Measurements from ENCODE around the gene SALL1. TPM values are rescaled to one million over a fixed set of nuclear protein-coding genes. Genes with fewer than 3 reads are reported as not detected.

The SALL1 gene
- total RNA-seq, 1 experiment from 2014 or later: not detected

DNA sequence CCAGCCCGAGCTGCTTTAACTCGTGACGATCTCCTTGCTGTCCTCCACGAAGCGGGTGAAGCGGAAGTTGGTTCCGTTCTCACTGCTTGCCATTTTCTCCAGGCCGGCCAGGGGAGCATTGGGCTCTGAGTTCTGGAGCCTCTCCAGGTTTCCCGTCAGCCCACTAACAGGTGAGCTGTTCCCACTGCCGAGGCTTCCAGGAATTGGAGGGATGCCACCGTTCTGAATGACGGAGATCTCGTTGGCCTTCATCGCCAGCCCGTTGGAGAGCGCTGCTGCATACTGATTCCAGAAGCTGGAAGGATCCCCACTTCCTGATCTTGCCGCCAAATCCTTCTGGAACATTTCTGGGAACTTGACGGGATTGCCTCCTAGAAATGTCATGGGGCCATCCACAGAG, 14.0 kb downstream of the SALL1 start:
- no peak for DNase-seq (ENCODE audit: unreplicated experiment)
- ChIA-PET CTCF (interaction anchor here (1.0 kb wide), 1 partner anchor 681 kb away, joined by 3 read pairs; no protein-coding TSS in a partner anchor), POLR2A (no interaction called here)
- Mint-ChIP-seq H3K27me3 (ENCODE audit: insufficient read depth, unreplicated experiment) (no peaks in the 10 kb centered on the region), H3K9me3 (ENCODE audit: unreplicated experiment) (no peaks in the 10 kb centered on the region), H3K4me3 (ENCODE audit: unreplicated experiment) (no peak overlapping the region), H3K4me1 (ENCODE audit: insufficient read depth, unreplicated experiment) (no peaks in the 10 kb centered on the region), H3K36me3 (ENCODE audit: insufficient read depth, unreplicated experiment) (no peaks in the 10 kb centered on the region), H3K27ac (ENCODE audit: low read depth, unreplicated experiment) (no peak overlapping the region)
- no TSS peak for BruUV-seq (replicated peaks)
- intact Hi-C loops (cut with micrococcal nuclease): no loop called here
- TF ChIP-seq, protein P1, sequence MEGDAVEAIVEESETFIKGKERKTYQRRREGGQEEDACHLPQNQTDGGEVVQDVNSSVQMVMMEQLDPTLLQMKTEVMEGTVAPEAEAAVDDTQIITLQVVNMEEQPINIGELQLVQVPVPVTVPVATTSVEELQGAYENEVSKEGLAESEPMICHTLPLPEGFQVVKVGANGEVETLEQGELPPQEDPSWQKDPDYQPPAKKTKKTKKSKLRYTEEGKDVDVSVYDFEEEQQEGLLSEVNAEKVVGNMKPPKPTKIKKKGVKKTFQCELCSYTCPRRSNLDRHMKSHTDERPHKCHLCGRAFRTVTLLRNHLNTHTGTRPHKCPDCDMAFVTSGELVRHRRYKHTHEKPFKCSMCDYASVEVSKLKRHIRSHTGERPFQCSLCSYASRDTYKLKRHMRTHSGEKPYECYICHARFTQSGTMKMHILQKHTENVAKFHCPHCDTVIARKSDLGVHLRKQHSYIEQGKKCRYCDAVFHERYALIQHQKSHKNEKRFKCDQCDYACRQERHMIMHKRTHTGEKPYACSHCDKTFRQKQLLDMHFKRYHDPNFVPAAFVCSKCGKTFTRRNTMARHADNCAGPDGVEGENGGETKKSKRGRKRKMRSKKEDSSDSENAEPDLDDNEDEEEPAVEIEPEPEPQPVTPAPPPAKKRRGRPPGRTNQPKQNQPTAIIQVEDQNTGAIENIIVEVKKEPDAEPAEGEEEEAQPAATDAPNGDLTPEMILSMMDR (IDR thresholded peaks at IDR 0.05; ENCODE audit: unreplicated experiment): no peak

DNA sequence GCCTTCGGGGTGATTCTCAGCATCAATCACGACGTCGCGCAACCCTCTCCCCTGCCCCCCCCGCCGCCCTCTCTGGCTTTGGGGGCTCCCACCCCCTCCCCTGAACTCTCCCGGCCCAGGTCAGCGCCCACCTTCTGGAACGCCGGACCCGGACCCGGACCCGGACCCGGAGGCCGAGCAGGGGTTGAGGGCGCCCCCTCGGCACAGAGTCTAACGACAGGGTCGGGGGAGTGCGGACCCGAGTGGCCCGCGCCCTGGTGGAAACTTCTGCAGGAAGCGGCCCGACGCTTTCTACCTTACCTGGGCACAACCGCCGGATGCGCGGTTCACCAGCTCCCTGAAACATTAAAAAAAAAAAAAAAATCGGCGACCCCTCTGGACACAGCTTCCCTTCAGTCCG, 16.2 kb downstream of the SALL1 start:
- no peaks in the 10 kb centered on the region for H3K27me3 Mint-ChIP-seq (ENCODE audit: insufficient read depth, unreplicated experiment)
- no peaks in the 10 kb centered on the region for H3K36me3 Mint-ChIP-seq (ENCODE audit: insufficient read depth, unreplicated experiment)
- BruUV-seq (replicated peaks): no TSS peak
- H3K9me3 Mint-ChIP-seq (ENCODE audit: unreplicated experiment): no peaks in the 10 kb centered on the region
- H3K4me3 Mint-ChIP-seq (ENCODE audit: unreplicated experiment): no peak overlapping the region
- DNase-seq (ENCODE audit: unreplicated experiment): no peak
- intact Hi-C loops (cut with micrococcal nuclease): no loop called here
- POLR2A ChIA-PET: no interaction called here
- H3K27ac Mint-ChIP-seq (ENCODE audit: low read depth, unreplicated experiment): no peak overlapping the region
- TF ChIP-seq, protein P1 (IDR thresholded peaks at IDR 0.05; ENCODE audit: unreplicated experiment): no peak
- no peaks in the 10 kb centered on the region for H3K4me1 Mint-ChIP-seq (ENCODE audit: insufficient read depth, unreplicated experiment)
- CTCF ChIA-PET: no interaction called here

DNA sequence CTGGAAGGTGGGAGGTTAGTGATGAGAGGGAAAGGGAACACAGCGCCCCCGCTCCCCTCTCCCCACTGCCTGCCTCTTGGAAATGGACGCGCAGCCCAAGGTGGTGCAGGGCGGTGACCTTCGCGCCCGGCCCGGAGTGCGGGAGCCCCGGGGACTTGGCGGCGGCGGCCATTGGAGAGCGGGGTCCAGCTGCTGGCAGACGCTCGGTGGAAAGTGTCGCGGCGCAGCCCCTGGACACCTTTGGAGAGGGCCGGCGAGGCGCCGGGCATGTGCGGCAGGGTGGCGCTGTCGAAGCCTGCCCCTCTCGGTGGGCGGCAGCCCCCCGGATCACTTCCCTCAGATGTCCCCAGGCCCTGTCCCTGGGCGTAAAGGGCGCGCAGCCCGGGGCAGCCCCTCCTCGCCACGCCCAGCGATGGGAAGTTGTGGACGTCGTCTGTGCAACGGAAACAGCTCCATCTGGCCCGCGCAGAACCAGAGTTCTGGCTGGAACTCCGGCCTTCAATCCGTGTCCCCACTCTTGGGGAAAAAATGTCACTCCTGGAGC, 16.7 kb downstream of the SALL1 start:
- Mint-ChIP-seq H3K27ac (ENCODE audit: low read depth, unreplicated experiment) (no peak overlapping the region), H3K36me3 (ENCODE audit: insufficient read depth, unreplicated experiment) (no peaks in the 10 kb centered on the region), H3K4me1 (ENCODE audit: insufficient read depth, unreplicated experiment) (no peaks in the 10 kb centered on the region), H3K4me3 (ENCODE audit: unreplicated experiment) (no peak overlapping the region), H3K9me3 (ENCODE audit: unreplicated experiment) (no peaks in the 10 kb centered on the region), H3K27me3 (ENCODE audit: insufficient read depth, unreplicated experiment) (no peaks in the 10 kb centered on the region)
- POLR2A ChIA-PET: no interaction called here
- intact Hi-C loops (cut with micrococcal nuclease): no loop called here
- CTCF ChIA-PET: no interaction called here
- TF ChIP-seq, protein P1 (IDR thresholded peaks at IDR 0.05; ENCODE audit: unreplicated experiment): no peak
- DNase-seq (ENCODE audit: unreplicated experiment): no peak
- no TSS peak for BruUV-seq (replicated peaks)

DNA sequence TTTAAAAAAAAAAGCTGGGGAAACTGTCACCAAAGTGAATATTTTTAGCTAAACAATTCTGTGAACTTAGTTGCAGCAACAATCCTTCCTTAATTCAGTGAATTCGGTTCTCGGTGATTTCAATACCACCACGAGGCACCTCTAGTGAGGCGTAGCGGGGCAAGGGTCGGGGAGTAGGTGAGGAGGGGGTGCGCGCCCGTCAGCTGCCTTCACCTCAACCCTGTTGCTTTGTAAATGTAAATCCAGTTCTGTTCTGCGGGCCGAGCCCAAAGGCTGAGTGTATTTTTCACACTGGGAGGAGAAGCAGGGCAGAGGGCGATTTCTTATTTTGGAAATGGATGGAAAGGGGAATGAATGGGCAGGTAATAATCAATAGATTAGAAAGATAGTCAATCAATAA, 17.4 kb downstream of the SALL1 start:
- no peaks in the 10 kb centered on the region for H3K4me1 Mint-ChIP-seq (ENCODE audit: insufficient read depth, unreplicated experiment)
- no TSS peak for BruUV-seq (replicated peaks)
- CTCF ChIA-PET: interaction anchor here (1.0 kb wide), 1 partner anchor 312 kb away, joined by 4 read pairs; no protein-coding TSS in a partner anchor
- H3K4me3 Mint-ChIP-seq (ENCODE audit: unreplicated experiment): peak overlapping the region; percentile 35
- no peaks in the 10 kb centered on the region for H3K27me3 Mint-ChIP-seq (ENCODE audit: insufficient read depth, unreplicated experiment)
- intact Hi-C loops (cut with micrococcal nuclease): no loop called here
- no peaks in the 10 kb centered on the region for H3K36me3 Mint-ChIP-seq (ENCODE audit: insufficient read depth, unreplicated experiment)
- DNase-seq (ENCODE audit: unreplicated experiment): no peak
- TF ChIP-seq, protein P1 (IDR thresholded peaks at IDR 0.05; ENCODE audit: unreplicated experiment): no peak
- H3K9me3 Mint-ChIP-seq (ENCODE audit: unreplicated experiment): no peaks in the 10 kb centered on the region
- no peak overlapping the region for H3K27ac Mint-ChIP-seq (ENCODE audit: low read depth, unreplicated experiment)
- POLR2A ChIA-PET: interaction anchor here (0.5 to 1.1 kb wide), 2 partner anchors 17 to 769 kb away, joined by 3 read pairs; no protein-coding TSS in a partner anchor
